NCI-H526 (cell line): Measurements from ENCODE around the gene TRPM4.

ENCODE experiments used
- DNase-seq, 2 experiments: peaks; one replicate each; lab custom pipeline; 2025; lab: John Stamatoyannopoulos, UW

The TRPM4 gene

DNA sequence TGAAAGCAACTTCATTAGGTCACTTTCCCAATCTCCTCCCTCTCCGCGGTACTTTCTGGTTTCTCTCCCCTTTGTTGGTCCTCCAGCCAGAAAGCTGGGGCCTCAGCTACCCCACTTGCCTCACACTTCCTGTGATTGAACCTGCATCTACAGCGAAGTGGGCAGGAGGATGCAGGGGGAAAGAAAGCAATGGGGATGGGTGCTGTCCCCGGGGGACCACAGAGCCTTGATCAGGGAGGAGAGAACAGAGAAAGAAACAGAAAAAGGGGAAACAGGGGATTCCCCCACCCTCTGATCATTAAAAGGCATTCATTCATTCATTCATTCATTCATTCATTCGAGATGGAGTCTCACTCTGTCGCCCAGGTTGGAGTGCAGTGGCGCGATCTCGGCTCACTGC lies 74.2 kb downstream of the TRPM4 start:
- DNase-seq, result no peak

DNA sequence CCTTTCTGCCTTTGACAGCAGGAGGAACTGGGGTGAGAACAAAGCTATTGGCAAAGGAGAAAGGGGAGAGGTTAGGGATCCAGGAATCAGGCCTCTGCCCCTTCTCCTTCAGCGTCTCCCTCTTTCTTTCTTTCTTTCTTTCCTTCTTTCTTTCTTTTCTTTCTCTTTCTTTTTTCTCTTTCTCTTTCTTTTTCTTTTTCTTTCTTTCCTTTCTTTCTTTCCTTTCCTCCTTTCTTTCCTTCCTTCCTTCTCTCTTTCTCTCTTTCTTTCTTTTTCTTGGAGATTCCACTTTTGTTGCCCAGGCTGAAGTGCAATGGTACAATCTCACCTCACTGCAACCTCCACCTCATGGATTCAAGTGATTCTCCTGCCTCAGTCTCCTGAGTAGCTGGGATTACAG lies 75.6 kb downstream of the TRPM4 start:
- DNase-seq, result no peak

DNA sequence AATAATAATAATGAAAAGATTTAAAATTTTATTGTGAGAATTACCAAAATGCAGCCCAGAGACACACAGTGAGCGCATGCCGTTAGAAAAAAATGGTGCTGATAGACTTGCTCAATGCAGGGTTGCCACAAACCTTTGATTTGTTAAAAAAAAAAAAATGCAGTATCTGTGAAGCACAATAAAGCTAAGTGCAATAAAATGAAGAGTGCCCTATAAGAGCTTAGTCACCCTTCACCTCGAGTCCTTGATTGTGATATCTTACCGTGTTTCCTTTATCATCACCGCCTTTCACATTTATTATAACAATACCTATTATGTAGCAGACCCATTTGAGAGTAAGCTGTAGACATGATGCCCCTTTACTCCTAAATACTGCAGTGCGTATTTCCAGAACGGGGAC lies 84.2 kb downstream of the TRPM4 start:
- no peak for DNase-seq

DNA sequence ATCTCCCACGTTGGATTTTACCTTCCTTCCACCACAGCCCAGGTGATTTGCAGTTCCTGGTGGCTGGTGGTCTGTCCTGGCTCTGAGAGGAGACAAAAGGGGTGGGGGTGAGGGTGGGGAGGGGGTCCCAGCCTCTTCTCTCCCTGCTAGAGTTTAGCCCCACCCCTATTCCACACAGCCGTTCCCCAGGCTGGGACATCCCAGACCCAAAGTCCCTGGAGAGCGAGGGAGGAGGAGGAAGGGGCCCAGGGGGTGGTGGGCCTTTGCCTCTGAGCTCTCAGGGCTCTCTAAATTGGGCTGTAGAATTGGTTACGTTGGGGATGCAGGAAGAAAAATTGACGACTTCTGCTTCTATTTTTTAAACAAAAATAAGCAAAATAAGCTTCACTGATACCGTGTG lies 85.5 kb downstream of the TRPM4 start:
- no peak for DNase-seq

DNA sequence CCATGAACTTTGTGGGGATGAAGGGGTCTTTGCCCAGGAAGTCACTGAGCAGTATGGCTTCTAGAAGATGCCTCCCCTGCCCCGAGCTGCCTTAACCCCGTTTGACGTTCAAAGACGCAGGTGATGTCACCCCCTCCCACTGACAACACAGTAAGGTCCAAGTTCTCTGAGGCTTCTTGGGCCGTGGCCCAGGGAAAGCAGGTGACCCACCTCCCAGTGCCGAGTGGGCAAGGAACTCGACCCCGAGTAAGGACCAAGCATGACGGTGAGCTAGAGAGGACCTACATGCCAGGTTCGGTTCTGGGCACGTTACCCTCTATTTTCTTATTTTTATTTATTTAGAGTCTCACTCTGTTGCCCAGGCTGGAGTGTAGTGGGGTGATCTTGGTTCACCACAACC lies 86.1 kb downstream of the TRPM4 start:
- DNase-seq, result no peak

DNA sequence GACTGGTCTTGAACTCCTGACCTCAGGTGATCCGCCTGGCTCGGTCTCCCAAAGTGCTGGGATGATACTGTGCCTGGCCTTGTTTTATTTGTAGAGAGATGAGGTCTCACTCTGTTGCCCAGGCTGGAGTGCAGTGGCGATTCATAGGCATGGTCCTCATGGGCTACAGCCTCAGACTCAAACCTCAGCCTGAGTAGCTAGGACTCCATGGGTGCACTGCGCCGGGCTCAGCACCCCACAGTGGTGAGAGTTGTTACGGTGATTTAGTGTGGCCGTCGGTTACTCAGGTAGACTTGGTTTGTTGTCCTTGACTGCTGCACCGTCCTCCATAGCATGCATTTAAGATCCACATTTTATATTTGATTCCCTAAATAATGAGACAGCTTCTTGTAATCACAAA lies 86.7 kb downstream of the TRPM4 start:
- DNase-seq, result no peak

DNA sequence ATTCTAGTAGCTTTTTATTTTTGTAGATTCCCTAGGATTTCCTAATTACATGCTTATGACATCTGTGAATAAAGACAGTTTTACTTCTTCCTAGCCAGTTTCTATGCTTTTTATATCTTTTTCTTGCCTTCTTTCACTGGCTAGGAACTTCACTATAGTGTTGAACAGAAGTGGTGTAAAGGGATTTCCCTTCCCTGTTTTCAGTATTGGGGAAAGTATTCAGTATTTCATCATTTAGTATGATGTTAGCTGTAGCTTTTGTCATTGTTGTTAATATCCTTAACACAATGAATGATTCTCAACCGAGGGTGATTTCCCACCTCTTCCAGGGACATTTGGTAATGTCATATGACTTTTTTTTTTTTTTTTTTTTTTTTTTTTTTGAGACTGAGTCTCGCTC lies 90.1 kb downstream of the TRPM4 start:
- DNase-seq, result no peak

DNA sequence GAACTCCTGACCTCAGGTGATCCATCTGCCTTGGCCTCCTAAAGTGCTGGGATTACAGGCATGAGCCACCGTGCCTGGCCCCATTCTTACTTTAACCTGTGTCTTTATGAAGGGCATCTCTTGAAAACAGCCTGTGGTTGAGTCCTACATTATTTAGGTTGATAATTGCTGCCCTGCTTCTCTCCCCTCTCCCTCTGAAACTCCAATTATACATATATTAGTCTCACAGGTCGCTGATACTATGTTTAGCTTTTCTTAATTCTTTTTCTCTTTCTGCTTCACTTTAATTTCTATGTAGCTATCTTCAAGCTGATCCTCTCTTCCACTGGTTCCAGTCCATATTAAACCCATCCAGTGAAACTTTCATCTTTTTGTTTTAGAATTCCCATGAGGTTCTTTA lies 92.3 kb downstream of the TRPM4 start:
- no peak for DNase-seq

DNA sequence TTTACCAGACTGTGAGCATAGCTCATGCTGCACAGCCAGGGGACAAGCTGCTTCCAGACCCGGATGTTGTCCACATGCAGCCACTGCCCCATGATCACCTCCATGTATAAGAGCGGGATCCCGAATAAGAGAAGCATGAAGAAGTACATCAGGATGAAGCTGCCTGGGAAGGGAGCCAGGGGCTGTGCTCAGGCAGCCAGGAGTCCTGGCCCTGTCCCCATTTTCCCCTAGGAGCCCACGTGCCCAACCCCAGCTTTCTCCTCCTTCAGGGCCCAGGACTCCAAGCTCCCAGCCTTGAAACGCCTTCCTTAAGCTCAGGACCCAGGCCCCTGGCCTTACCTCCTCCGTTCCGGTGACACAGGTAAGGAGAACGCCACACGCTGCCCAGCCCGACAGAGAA lies 98.1 kb downstream of the TRPM4 start:
- DNase-seq, result no peak

DNA sequence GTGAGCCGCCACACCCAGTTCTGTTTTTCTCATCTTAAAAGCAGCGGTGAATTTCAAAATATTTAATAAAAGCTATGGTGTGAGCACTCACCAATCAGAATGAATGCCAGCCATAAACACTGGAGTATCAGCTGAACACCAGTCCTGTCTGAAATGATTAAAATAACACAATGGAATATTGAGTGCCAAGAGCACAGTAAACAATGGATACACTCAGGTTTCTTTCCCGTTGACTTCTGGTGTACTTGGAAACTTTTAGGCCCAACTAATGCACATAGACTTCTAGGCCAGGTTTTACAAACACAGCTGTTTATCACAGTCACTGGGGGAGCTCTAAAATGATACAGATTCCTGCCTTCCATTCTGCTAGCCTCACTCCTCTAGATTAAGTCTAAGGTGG lies 99.1 kb downstream of the TRPM4 start:
- DNase-seq, result no peak
